Fibroblast of villous mesenchyme (primary cell): ENCODE measurements around the gene LLGL1. TPM values are rescaled to one million over a fixed set of nuclear protein-coding genes. Genes with fewer than 3 reads are reported as not detected.

Source experiments
- DNase-seq: peaks from one replicate; pipeline ENCODE4 v3.0.0-alpha.2; 2010; ENCODE audit warnings: low read depth
- H3K4me3 ChIP-seq: 2 replicates; pipeline ENCODE4 v1.5.1; 2011; ENCODE audit warnings: low read depth, mild to moderate bottlenecking, low read length
- CTCF ChIP-seq: IDR thresholded peaks from 2 replicates; pipeline ENCODE4 v1.5.1; 2012; ENCODE audit warnings: low read depth, mild to moderate bottlenecking, low read length; ENCODE audit not compliant: insufficient read depth
- total RNA-seq: library from RNA; depleted of rRNA; stranded (reverse); fragments of >200 nt; gene quantifications from 2 replicates; pipeline ENCODE4 v1.2.3, GENCODE V29; 2012

LLGL1 gene
- total RNA-seq, 1 donor = 44.0 TPM

- H3K4me3 ChIP-seq = peak overlapping the region; percentile 81
- DNase-seq = no peak
- TF ChIP-seq CTCF = no peak
Measured at GRCh38 chr17:18182110-18182977, 43.1 kb upstream of the LLGL1 start.

GRCh38 chr17:18182978-18183333 lies 42.5 kb upstream of the LLGL1 start:
- H3K4me3 ChIP-seq = peak overlapping the region; percentile 81
- TF ChIP-seq CTCF = no peak
- peak; percentile 89 for DNase-seq

- peak within 1 kb of the TSS; percentile 81 for H3K4me3 ChIP-seq
- TF ChIP-seq CTCF = peak; percentile 24
- peak; percentile 100 for DNase-seq
Measured at GRCh38 chr17:18183334-18184142, 41.9 kb upstream of the LLGL1 start, which contains the start of gene ALKBH5. Gene ALKBH5 (plus strand): TSS chr17:18183828. CDS start chr17:18184244, 416 bp downstream.

- DNase-seq = peak; percentile 51
- H3K4me3 ChIP-seq = peak overlapping the region; percentile 81
- no peak for TF ChIP-seq CTCF
Measured at GRCh38 chr17:18184143-18185031, 41.0 kb upstream of the LLGL1 start.

GRCh38 chr17:18185391-18185790 lies 40.0 kb upstream of the LLGL1 start:
- TF ChIP-seq CTCF = no peak
- peak; percentile 58 for DNase-seq
- peak overlapping the region; percentile 81 for H3K4me3 ChIP-seq
